ENCODE data around the gene ZNRF1. TPM values are rescaled to one million over a fixed set of nuclear protein-coding genes. Genes with fewer than 3 reads are reported as not detected.
"Not testable (repeated sequence)": the region's sequence is repeated elsewhere in the genome, so short reads cannot be mapped to it uniquely, and the experiment has no call there.

Gene ZNRF1
- polyA plus RNA-seq, 2 of the 4 experiments (the other 2 are of a cell fraction) = 18.6 to 22.6 TPM

DNA sequence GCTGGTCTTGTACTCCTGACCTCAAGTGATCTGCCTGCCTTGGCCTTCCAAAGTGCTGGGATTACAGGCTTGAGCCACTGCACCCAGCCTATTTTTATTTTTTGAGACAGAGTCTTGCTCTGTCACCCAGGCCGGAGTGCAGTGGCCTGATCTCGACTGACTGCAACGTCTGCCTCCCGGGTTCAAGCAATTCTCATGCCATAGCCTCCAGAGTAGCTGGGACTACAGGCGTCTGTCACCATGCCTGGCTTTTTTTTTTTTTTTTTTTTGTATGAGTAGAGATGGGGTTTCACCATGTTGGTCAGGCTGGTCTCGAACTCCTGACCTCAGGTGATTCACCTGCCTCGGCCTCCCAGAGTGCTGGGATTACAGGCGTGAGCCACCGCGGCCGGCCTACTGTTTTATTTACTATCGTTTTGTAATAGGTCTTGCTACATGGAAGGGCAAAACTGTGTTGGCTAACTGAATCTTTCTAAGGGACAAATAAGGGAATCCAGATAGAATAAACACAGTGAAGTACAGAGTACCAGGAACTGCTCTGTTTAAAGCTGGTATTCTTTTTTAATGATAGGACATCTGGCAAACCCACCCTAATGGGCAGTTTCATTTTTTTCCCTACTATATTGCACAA, 17.7 kb downstream of the ZNRF1 start:
- POLR2A ChIA-PET = not testable (repeated sequence)

DNA sequence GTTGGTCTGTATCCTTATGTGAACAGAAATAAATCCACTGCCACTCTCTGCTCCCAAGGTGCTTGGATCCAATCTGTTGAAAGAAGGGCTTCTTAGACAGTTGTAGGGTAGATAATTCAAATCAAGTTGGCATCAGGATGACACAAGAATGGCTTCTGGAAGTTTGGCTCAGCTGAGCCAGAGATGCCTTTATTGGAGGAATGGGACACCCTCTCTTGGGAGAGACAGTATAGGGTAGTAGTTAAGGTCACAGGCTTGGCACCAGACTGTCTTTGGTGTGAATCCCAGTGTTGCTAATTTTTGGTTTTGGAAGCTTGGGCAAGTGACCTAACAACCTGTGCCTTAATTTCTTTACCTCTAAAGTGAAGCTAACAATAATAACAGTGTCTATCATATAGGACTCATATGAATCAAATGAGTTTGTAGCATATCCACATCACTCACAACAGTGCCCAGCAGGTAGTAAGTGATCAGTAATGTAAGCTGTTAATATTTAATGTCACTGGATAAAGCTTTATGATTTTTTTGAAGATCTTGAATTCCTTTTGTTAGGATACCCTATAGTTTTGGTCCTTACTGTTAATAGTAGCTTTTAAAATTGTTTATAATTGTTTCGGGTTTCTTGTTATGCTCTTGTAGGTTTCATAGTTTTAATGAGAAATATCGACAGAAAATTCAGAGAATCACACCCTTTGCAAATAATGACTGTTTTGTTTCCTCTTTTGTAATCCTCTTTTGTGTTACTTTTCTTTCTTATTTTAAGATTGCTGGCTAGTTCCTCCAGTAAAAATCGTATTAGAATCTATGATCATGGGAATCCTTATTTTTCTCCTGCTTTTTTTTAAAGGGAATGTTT, 19.1 kb downstream of the ZNRF1 start:
- ATAC-seq = peak; percentile 69
- H3K4me1 ChIP-seq = peaks cover 39% of the 10 kb centered on the region
- TF ChIP-seq NPAS2 (CRISPR knock-in tag; IDR thresholded peaks at IDR 0.05; ENCODE audit: borderline replicate concordance) (no peak), SREBF2 (IDR thresholded peaks at IDR 0.05) (no peak), CBX8 (IDR thresholded peaks at IDR 0.05) (no peak), RCOR1 (IDR thresholded peaks at IDR 0.05; ENCODE audit: low read depth, low read length) (no peak), CEBPB (IDR thresholded peaks at IDR 0.05) (no peak), TP53 (CRISPR knock-in tag; IDR thresholded peaks at IDR 0.05) (no peak), HOXB13 (CRISPR knock-in tag; IDR thresholded peaks at IDR 0.05; ENCODE audit: low read depth) (no peak)
- DNase-seq (ENCODE audit: low read depth in 1 of 2, low spot score in 1 of 2) = no peak
- WGBS (ENCODE audit: missing lambda C conversion rate) = 2% methylated on average over 3 of the region's 3 CpGs
- no peak overlapping the region for H3K4me3 ChIP-seq
- CTCF ChIA-PET = interaction anchor here (0.6 to 1.4 kb wide), 6 partner anchors 11 to 93 kb away, joined by 3 to 11 read pairs (median 3); partner anchors contain the start of gene ZNRF1
- FAIRE-seq = no peak
- POLR2A ChIA-PET = interaction anchor here (1.2 kb wide), 1 partner anchor 33 kb away, joined by 3 read pairs; the partner anchor contains the start of gene WDR59
- H3K27ac ChIP-seq = peak overlapping the region; percentile 67 to 77
- peak overlapping the region; percentile 75 for H3K4me2 ChIP-seq
- peaks cover 15% of the 10 kb centered on the region for H3K9me3 ChIP-seq

More for the DNA sequence above, 17.7 kb downstream of the ZNRF1 start:
- not testable (repeated sequence) for H3K4me3 ChIP-seq; FAIRE-seq; TF ChIP-seq FOSL2 (IDR thresholded peaks at IDR 0.05)
- DNase-seq (ENCODE audit: low read depth in 1 of 2, low spot score in 1 of 2) (peak in 1 of 2 experiments; percentile 76), ATAC-seq (peak; percentile 38 to 72; a peak in 3 of 6 replicates)
- H3K9me3 ChIP-seq = peaks cover 13% of the 10 kb centered on the region
- peaks cover 52% of the 10 kb centered on the region for H3K4me1 ChIP-seq
- TF ChIP-seq RARB (CRISPR knock-in tag; IDR thresholded peaks at IDR 0.05) = 0 out of 2 replicates have a peak, but pooled peaks have one; percentile 51
- TF ChIP-seq FOSL2 (CRISPR knock-in tag; IDR thresholded peaks at IDR 0.05) = peak; percentile 64
- TF ChIP-seq CEBPB (IDR thresholded peaks at IDR 0.05) = peak; percentile 51 to 74; a peak in 2 of 4 replicates
- 0 out of 5 replicates have a peak, but pooled peaks of 1 of the 2 experiments have one; percentile 28 for TF ChIP-seq JUN (IDR thresholded peaks at IDR 0.05)
- TF ChIP-seq JUNB (IDR thresholded peaks at IDR 0.05) = 0 out of 2 replicates have a peak, but pooled peaks have one; percentile 23
- peak overlapping the region; percentile 75 for H3K4me2 ChIP-seq
- CTCF ChIA-PET = interaction anchor here (0.8 to 6.7 kb wide), 4 partner anchors 11 to 94 kb away, joined by 3 to 51 read pairs (median 4); partner anchors contain the start of gene ZNRF1
- peak overlapping the region; percentile 21 to 74; a peak in 5 of 6 replicates for H3K27ac ChIP-seq
- 36% methylated on average over 12 of the region's 12 CpGs for WGBS (ENCODE audit: missing lambda C conversion rate)

DNA sequence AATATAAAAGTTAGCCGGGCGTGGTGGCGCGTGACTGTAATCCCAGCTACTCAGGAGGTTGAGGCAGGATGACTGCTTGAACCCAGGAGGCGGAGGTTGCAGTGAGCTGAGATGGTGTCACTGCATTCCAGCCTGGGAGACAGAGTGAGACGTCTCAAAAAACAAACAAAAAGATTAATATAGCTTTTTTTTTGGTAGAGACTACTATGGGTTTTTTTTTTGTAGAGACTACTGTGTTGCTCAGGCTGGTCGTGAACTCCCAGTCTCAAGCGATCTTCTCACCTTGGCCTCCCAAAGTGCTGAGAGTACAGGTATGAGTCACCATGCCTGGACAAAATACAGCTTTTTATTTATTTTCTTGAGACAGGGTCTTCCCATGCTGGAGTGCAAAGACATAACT, 20.2 kb downstream of the ZNRF1 start:
- DNase-seq (ENCODE audit: low read depth in 1 of 2, low spot score in 1 of 2) (peak in 1 of 2 experiments; percentile 54), FAIRE-seq (no peak), ATAC-seq (peak; percentile 47 to 59; a peak in 3 of 6 replicates)
- ChIA-PET POLR2A (no interaction called here), CTCF (interaction anchor here (0.6 to 2.5 kb wide), 5 partner anchors 7 to 92 kb away, joined by 3 to 10 read pairs (median 6); no protein-coding TSS in a partner anchor)
- 27% methylated on average over 8 of the region's 8 CpGs for WGBS (ENCODE audit: missing lambda C conversion rate)
- peak overlapping the region; percentile 75 for H3K4me2 ChIP-seq
- no peak overlapping the region for H3K4me3 ChIP-seq
- H3K9me3 ChIP-seq = peaks cover 15% of the 10 kb centered on the region
- H3K4me1 ChIP-seq = peaks cover 32% of the 10 kb centered on the region
- peak overlapping the region; percentile 67 to 80 for H3K27ac ChIP-seq
- TF ChIP-seq EP300 (IDR thresholded peaks at IDR 0.05) (peak in 1 of 2 experiments; percentile 14; a peak in 1 of 5 replicates), JUNB (IDR thresholded peaks at IDR 0.05) (peak; percentile 25; the same call in 1 of the 2 replicates), CHD4 (IDR thresholded peaks at IDR 0.05; ENCODE audit: borderline replicate concordance) (no peak), POLR2A (IDR thresholded peaks at IDR 0.05; ENCODE audit: low read length) (no peak), FOSL2 (IDR thresholded peaks at IDR 0.05) (no peak), FOSL2 (CRISPR knock-in tag; IDR thresholded peaks at IDR 0.05) (peak; percentile 71), RFX5 (IDR thresholded peaks at IDR 0.05) (no peak), ZC3H11A (IDR thresholded peaks at IDR 0.05) (no peak), CHD2 (IDR thresholded peaks at IDR 0.05; ENCODE audit: low read length, partially characterized antibody) (no peak)
- TF ChIP-seq, protein P1, sequence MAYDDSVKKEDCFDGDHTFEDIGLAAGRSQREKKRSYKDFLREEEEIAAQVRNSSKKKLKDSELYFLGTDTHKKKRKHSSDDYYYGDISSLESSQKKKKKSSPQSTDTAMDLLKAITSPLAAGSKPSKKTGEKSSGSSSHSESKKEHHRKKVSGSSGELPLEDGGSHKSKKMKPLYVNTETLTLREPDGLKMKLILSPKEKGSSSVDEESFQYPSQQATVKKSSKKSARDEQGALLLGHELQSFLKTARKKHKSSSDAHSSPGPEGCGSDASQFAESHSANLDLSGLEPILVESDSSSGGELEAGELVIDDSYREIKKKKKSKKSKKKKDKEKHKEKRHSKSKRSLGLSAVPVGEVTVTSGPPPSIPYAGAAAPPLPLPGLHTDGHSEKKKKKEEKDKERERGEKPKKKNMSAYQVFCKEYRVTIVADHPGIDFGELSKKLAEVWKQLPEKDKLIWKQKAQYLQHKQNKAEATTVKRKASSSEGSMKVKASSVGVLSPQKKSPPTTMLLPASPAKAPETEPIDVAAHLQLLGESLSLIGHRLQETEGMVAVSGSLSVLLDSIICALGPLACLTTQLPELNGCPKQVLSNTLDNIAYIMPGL (CRISPR knock-in tag; IDR thresholded peaks at IDR 0.05; ENCODE audit: borderline replicate concordance) = no peak

Data from A549 (cell line).